WTC11 (cell line): ENCODE data around the gene TAL1. TPM values are rescaled to one million over a fixed set of nuclear protein-coding genes. Genes with fewer than 3 reads are reported as not detected.

ENCODE experiments used
- ATAC-seq: fragments of 200-7000 bp; cut with Tn5 transposase; 2 replicates; pipeline ENCODE4 v1.10.0; 2021; ENCODE audit warnings: mild to moderate bottlenecking, moderate library complexity
- CTCF ChIA-PET: fragments of 300-600 bp; sonication (Branson Sonifier 250); formaldehyde crosslinking; loops from one replicate; lab custom pipeline; 2021; ENCODE audit warnings: antibody characterized with exemption; lab: Charles Lee
- POLR2A ChIA-PET: fragments of 350-600 bp; sonication (Branson Sonifier 250); formaldehyde crosslinking; loops from one replicate; lab custom pipeline; 2021; ENCODE audit warnings: antibody characterized with exemption; lab: Charles Lee
- DNase-seq: peaks from one replicate; pipeline ENCODE4 v3.0.0; 2021; ENCODE audit warnings: low spot score
- H3K27ac Mint-ChIP-seq: 2 replicates; pipeline ENCODE4 v1.8.0; 2021; ENCODE audit warnings: mixed read lengths
- H3K27me3 Mint-ChIP-seq: 2 replicates; pipeline ENCODE4 v1.8.0; 2021; ENCODE audit warnings: low read depth, mild to moderate bottlenecking, moderate library complexity, mixed read lengths
- H3K36me3 Mint-ChIP-seq: 2 replicates; pipeline ENCODE4 v1.8.0; 2021; ENCODE audit warnings: mixed read lengths
- H3K4me1 Mint-ChIP-seq: 2 replicates; pipeline ENCODE4 v1.8.0; 2022; ENCODE audit warnings: mixed read lengths
- H3K4me3 Mint-ChIP-seq: 2 replicates; pipeline ENCODE4 v1.8.0; 2021; ENCODE audit warnings: mild to moderate bottlenecking, moderate library complexity, mixed read lengths
- H3K9me3 Mint-ChIP-seq: 2 replicates; pipeline ENCODE4 v1.8.0; 2021; ENCODE audit warnings: mixed read lengths
- FOXJ3 ChIP-seq: sonication (generic); formaldehyde crosslinking; IDR thresholded peaks from 2 replicates; pipeline ENCODE4 v1.9.0; 2021; ENCODE audit warnings: missing genetic modification reagents, mild to moderate bottlenecking, borderline replicate concordance
- FOXP1 ChIP-seq: sonication (generic); formaldehyde crosslinking; IDR thresholded peaks from 2 replicates; pipeline ENCODE4 v1.8.0; 2022; ENCODE audit warnings: missing genetic modification reagents, mild to moderate bottlenecking, moderate library complexity, borderline replicate concordance
- JUN ChIP-seq: sonication (generic); formaldehyde crosslinking; IDR thresholded peaks from 2 replicates; pipeline ENCODE4 v1.8.0; 2023; ENCODE audit warnings: mild to moderate bottlenecking, missing genetic modification reagents
- MYBL2 ChIP-seq: sonication (generic); formaldehyde crosslinking; IDR thresholded peaks from 2 replicates; pipeline ENCODE4 v1.8.1; 2023; ENCODE audit warnings: mild to moderate bottlenecking, moderate library complexity, missing genetic modification reagents
- NFE2L1 ChIP-seq: sonication (generic); formaldehyde crosslinking; IDR thresholded peaks from 2 replicates; pipeline ENCODE4 v1.8.1; 2023; ENCODE audit warnings: missing genetic modification reagents
- TCF7 ChIP-seq: sonication (generic); formaldehyde crosslinking; IDR thresholded peaks from 2 replicates; pipeline ENCODE4 v1.8.0; 2022; ENCODE audit warnings: mild to moderate bottlenecking, low read depth, missing genetic modification reagents, moderate library complexity
- ZNF396 ChIP-seq: fragments of 250-450 bp; sonication (Bioruptor Pico); IDR thresholded peaks from 2 replicates; pipeline ENCODE4 v1.8.0; 2021; ENCODE audit warnings: mild to moderate bottlenecking, moderate library complexity, borderline replicate concordance
- ZNF671 ChIP-seq: fragments of 250-450 bp; sonication (Bioruptor Pico); IDR thresholded peaks from 2 replicates; pipeline ENCODE4 v1.8.0; 2021; ENCODE audit warnings: mild to moderate bottlenecking
- total RNA-seq: library from RNA; stranded (reverse); gene quantifications from 3 replicates; pipeline ENCODE4 v1.2.3, GENCODE V29; 2021
- TF ChIP-seq, protein P1 (sequence below): sonication (generic); formaldehyde crosslinking; IDR thresholded peaks from 2 replicates; pipeline ENCODE4 v1.8.0; 2022; ENCODE audit warnings: mild to moderate bottlenecking, missing genetic modification reagents
- TF ChIP-seq, protein P2 (sequence below): sonication (generic); formaldehyde crosslinking; IDR thresholded peaks from 2 replicates; pipeline ENCODE4 v1.8.1; 2022; ENCODE audit warnings: low read depth, mild to moderate bottlenecking, moderate library complexity, missing genetic modification reagents, borderline replicate concordance
- TF ChIP-seq, protein P3 (sequence below): sonication (generic); formaldehyde crosslinking; IDR thresholded peaks from 2 replicates; pipeline ENCODE4 v1.8.0; 2023; ENCODE audit warnings: mild to moderate bottlenecking, missing genetic modification reagents

The TAL1 gene
- total RNA-seq, 1 experiment from 2014 or later, result 0.63 TPM

DNA sequence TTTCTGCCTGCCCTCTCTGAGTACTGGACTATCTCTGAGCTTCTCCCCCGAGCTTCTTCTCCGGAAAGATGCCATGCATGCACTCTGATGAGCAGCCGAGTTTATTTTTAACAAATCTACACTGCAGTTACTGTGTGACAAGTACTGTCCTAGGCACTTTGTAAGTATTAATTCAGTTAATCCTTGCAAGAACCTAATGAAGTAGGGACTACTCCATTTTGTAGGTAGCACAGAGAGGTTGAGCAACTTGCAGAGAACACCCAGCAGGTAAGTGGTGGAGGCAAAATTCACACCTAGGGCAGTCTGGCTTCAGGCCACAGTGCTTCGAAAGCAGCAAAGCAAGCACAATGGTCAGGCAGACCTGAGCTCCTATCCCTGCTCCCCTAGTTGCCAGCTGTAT, 3.8 kb upstream of the TAL1 start (continued):
- TF ChIP-seq, protein P1, sequence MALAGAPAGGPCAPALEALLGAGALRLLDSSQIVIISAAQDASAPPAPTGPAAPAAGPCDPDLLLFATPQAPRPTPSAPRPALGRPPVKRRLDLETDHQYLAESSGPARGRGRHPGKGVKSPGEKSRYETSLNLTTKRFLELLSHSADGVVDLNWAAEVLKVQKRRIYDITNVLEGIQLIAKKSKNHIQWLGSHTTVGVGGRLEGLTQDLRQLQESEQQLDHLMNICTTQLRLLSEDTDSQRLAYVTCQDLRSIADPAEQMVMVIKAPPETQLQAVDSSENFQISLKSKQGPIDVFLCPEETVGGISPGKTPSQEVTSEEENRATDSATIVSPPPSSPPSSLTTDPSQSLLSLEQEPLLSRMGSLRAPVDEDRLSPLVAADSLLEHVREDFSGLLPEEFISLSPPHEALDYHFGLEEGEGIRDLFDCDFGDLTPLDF, result no peak
- TF ChIP-seq ZNF671 (CRISPR knock-in tag), result no peak

DNA sequence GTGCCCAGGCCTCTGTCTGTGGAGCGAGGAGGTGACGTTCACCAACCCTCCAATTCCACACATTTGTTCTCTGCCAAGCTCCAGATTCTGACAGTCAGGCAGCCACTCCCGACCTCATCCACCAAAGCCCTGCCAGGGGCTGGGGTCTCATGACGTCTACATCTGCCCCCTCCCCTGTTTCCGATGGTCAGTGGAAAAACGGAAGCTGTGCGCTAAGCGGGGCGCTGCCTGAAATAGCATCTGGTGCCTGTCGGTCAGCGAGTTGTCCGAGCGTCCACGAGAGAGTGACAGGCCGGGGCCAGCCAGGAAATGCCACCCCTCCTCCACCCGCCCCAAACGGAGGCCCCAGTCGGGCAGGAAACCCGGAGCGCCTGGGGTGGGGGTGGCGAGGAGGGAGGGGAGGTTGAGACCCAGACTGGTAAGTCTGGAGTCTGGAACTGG, 3.2 kb upstream of the TAL1 start:
- H3K9me3 Mint-ChIP-seq, result no peaks in the 10 kb centered on the region
- DNase-seq (no peak), ATAC-seq (no peak)
- no peak overlapping the region for H3K27ac Mint-ChIP-seq
- peaks cover 92% of the 10 kb centered on the region for H3K27me3 Mint-ChIP-seq
- H3K4me3 Mint-ChIP-seq, result peak overlapping the region; percentile 41; the same call in 1 of the 2 replicates
- ChIA-PET POLR2A (interaction anchor here (0.9 kb wide), 1 partner anchor 16 kb away, joined by 5 read pairs; no protein-coding TSS in a partner anchor), CTCF (interaction anchor here (1.3 to 3.5 kb wide), 5 partner anchors 28 to 203 kb away, joined by 4 to 23 read pairs (median 10); partner anchors contain the start of gene FOXD2)
- H3K36me3 Mint-ChIP-seq, result no peaks in the 10 kb centered on the region
- no peak for TF ChIP-seq NFE2L1 (CRISPR knock-in tag)
- TF ChIP-seq, protein P2, sequence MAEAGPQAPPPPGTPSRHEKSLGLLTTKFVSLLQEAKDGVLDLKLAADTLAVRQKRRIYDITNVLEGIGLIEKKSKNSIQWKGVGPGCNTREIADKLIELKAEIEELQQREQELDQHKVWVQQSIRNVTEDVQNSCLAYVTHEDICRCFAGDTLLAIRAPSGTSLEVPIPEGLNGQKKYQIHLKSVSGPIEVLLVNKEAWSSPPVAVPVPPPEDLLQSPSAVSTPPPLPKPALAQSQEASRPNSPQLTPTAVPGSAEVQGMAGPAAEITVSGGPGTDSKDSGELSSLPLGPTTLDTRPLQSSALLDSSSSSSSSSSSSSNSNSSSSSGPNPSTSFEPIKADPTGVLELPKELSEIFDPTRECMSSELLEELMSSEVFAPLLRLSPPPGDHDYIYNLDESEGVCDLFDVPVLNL (CRISPR knock-in tag), result no peak
- peaks cover 34% of the 10 kb centered on the region for H3K4me1 Mint-ChIP-seq

DNA sequence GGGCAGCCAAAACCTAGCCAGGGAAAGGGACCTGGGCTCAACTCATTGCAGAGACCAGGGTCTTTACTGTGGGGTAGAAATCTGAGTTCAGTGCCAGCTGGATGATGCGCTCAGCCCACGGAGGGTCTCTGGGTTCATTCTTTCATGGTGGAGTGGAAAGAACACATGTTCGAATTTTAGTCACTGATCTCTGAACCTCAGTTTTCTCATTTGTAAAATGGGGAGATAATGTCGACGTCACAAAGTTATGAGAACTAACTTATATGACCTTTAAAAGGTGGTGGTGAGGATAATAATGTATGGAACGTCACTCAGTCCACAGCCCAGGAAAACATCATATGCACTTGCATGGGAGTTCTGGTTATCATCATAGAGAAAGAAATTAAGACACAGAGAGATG, 1.2 kb upstream of the TAL1 start:
- Mint-ChIP-seq H3K9me3 (no peaks in the 10 kb centered on the region), H3K27ac (no peak overlapping the region), H3K36me3 (no peaks in the 10 kb centered on the region), H3K4me3 (peak overlapping the region; percentile 62; the same call in 1 of the 2 replicates), H3K4me1 (peaks cover 51% of the 10 kb centered on the region), H3K27me3 (peaks cover 100% of the 10 kb centered on the region)
- ChIA-PET CTCF (interaction anchor here (0.9 to 1.6 kb wide), 5 partner anchors 30 to 203 kb away, joined by 4 to 9 read pairs (median 5); no protein-coding TSS in a partner anchor), POLR2A (no interaction called here)
- no peak for ATAC-seq
- TF ChIP-seq FOXJ3 (CRISPR knock-in tag) (no peak), JUN (CRISPR knock-in tag) (no peak), TCF7 (no peak), MYBL2 (CRISPR knock-in tag) (no peak)
- DNase-seq, result no peak

GRCh38 chr1:47231301-47232186, 481 bp downstream of the TAL1 start:
- no peak overlapping the region for H3K27ac Mint-ChIP-seq
- 0 out of 2 replicates have a peak, but pooled peaks have one; percentile 33 for TF ChIP-seq FOXP1 (CRISPR knock-in tag)
- TF ChIP-seq, protein P3, sequence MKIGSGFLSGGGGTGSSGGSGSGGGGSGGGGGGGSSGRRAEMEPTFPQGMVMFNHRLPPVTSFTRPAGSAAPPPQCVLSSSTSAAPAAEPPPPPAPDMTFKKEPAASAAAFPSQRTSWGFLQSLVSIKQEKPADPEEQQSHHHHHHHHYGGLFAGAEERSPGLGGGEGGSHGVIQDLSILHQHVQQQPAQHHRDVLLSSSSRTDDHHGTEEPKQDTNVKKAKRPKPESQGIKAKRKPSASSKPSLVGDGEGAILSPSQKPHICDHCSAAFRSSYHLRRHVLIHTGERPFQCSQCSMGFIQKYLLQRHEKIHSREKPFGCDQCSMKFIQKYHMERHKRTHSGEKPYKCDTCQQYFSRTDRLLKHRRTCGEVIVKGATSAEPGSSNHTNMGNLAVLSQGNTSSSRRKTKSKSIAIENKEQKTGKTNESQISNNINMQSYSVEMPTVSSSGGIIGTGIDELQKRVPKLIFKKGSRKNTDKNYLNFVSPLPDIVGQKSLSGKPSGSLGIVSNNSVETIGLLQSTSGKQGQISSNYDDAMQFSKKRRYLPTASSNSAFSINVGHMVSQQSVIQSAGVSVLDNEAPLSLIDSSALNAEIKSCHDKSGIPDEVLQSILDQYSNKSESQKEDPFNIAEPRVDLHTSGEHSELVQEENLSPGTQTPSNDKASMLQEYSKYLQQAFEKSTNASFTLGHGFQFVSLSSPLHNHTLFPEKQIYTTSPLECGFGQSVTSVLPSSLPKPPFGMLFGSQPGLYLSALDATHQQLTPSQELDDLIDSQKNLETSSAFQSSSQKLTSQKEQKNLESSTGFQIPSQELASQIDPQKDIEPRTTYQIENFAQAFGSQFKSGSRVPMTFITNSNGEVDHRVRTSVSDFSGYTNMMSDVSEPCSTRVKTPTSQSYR, result no peak
- TF ChIP-seq ZNF396 (CRISPR knock-in tag), result no peak
- no peak for DNase-seq
- peaks cover 65% of the 10 kb centered on the region for H3K4me1 Mint-ChIP-seq
- ChIA-PET CTCF (interaction anchor here (1.0 to 1.6 kb wide), 7 partner anchors 31 to 206 kb away, joined by 3 to 13 read pairs (median 5); no protein-coding TSS in a partner anchor), POLR2A (no interaction called here)
- peaks cover 100% of the 10 kb centered on the region for H3K27me3 Mint-ChIP-seq
- no peaks in the 10 kb centered on the region for H3K9me3 Mint-ChIP-seq
- ATAC-seq, result peak; percentile 2
- peak overlapping the region; percentile 69 for H3K4me3 Mint-ChIP-seq
- H3K36me3 Mint-ChIP-seq, result no peaks in the 10 kb centered on the region
